Osteocyte (in vitro differentiated cells): Measurements from ENCODE around the gene ORAI1. TPM values are rescaled to one million over a fixed set of nuclear protein-coding genes. Genes with fewer than 3 reads are reported as not detected.
"Not testable (repeated sequence)": the region's sequence is repeated elsewhere in the genome, so short reads cannot be mapped to it uniquely, and the experiment has no call there.

Source experiments
- DNase-seq: peaks from one replicate; pipeline ENCODE4 v3.0.0; 2021; ENCODE audit warnings: mixed read lengths; ENCODE audit not compliant: unreplicated experiment; ENCODE audit errors: extremely low spot score
- H3K27ac Mint-ChIP-seq: one replicate; pipeline ENCODE4 v1.8.0; 2021; ENCODE audit warnings: mild to moderate bottlenecking, mixed read lengths; ENCODE audit not compliant: unreplicated experiment
- H3K27me3 Mint-ChIP-seq: one replicate; pipeline ENCODE4 v1.8.0; 2021; ENCODE audit warnings: mixed read lengths; ENCODE audit not compliant: unreplicated experiment
- H3K36me3 Mint-ChIP-seq: one replicate; pipeline ENCODE4 v1.8.0; 2021; ENCODE audit warnings: mixed read lengths; ENCODE audit not compliant: unreplicated experiment
- H3K4me1 Mint-ChIP-seq: one replicate; pipeline ENCODE4 v1.8.0; 2021; ENCODE audit warnings: mixed read lengths; ENCODE audit not compliant: unreplicated experiment
- H3K4me3 Mint-ChIP-seq: one replicate; pipeline ENCODE4 v1.8.0; 2021; ENCODE audit warnings: mild to moderate bottlenecking, moderate library complexity, mixed read lengths; ENCODE audit not compliant: unreplicated experiment
- H3K9me3 Mint-ChIP-seq: one replicate; pipeline ENCODE4 v1.8.0; 2021; ENCODE audit warnings: mixed read lengths; ENCODE audit not compliant: unreplicated experiment
- total RNA-seq: library from RNA; stranded (reverse); gene quantifications from 2 replicates; pipeline ENCODE4 v1.2.1, GENCODE V29; 2021
- TF ChIP-seq, protein P1 (sequence below): fragments of 200-600 bp; sonication (generic); IDR thresholded peaks from 2 replicates; pipeline ENCODE4 v1.5.0; 2021; ENCODE audit warnings: antibody characterized with exemption, mild to moderate bottlenecking, moderate library complexity

Gene ORAI1
- total RNA-seq, 1 donor from 2014 or later, result 9.1 TPM

DNA sequence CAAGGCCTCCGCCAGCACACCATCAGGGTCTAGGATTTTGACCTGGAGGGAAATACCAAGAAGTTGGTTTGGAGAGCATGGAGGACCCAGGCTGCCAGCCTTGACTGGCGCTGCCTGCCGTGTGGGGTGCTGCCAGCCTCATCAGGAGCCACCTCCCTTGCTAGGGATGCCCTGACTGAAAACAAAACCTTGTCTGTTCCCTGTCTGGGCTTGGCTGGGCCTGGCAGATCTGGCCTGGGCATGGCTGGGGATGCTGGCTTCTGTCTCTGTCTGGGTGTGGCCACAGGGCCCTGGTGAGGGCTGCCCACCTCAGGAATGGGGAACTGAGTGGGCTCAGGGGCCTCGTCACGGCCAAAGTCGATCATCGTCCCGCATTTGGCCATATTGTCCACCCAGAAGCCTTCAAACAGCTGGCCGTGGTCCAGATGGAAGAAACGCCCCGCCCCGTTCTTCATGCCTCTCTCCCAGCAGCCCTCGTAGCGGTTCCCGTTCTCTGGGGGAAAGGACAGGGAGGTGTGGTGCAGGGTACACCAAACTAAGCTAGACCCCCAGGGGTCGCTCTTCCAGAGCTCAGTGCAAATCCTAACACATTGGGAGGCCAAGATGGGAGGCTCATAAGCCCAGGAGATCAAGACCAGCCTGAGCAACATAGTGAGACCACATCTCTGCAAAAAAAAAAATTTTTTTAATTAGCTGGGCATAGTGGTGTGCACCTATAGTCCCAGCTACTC lies 26.6 kb downstream of the ORAI1 start:
- Mint-ChIP-seq H3K27me3 (no peaks in the 10 kb centered on the region), H3K36me3 (no peaks in the 10 kb centered on the region), H3K9me3 (no peaks in the 10 kb centered on the region), H3K4me3 (no peak overlapping the region), H3K4me1 (peaks cover 5% of the 10 kb centered on the region), H3K27ac (no peak overlapping the region)
- TF ChIP-seq, protein P1, sequence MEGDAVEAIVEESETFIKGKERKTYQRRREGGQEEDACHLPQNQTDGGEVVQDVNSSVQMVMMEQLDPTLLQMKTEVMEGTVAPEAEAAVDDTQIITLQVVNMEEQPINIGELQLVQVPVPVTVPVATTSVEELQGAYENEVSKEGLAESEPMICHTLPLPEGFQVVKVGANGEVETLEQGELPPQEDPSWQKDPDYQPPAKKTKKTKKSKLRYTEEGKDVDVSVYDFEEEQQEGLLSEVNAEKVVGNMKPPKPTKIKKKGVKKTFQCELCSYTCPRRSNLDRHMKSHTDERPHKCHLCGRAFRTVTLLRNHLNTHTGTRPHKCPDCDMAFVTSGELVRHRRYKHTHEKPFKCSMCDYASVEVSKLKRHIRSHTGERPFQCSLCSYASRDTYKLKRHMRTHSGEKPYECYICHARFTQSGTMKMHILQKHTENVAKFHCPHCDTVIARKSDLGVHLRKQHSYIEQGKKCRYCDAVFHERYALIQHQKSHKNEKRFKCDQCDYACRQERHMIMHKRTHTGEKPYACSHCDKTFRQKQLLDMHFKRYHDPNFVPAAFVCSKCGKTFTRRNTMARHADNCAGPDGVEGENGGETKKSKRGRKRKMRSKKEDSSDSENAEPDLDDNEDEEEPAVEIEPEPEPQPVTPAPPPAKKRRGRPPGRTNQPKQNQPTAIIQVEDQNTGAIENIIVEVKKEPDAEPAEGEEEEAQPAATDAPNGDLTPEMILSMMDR, result no peak
- DNase-seq, result no peak

DNA sequence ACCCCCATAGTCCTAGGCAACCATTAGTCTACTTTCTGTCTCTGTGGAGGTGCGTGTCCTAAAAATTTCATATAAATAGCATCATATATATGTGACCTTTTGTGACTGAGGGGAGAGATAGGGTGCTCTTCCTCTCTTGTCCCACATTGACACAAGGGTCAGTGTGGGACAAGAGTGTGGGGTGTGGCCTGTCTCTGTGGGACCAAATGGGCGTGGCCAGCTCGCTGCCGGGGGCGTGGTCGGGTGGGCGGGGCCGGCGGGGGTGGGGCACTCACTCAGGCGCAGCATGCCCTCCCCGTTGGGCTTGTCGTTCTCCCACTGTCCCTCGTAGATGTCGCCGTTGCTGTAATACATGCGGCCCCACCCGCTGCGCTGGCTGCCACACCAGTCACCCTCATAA lies 27.7 kb downstream of the ORAI1 start:
- no peaks in the 10 kb centered on the region for H3K9me3 Mint-ChIP-seq
- H3K27me3 Mint-ChIP-seq, result no peaks in the 10 kb centered on the region
- H3K27ac Mint-ChIP-seq, result no peak overlapping the region
- H3K36me3 Mint-ChIP-seq, result no peaks in the 10 kb centered on the region
- no peak overlapping the region for H3K4me3 Mint-ChIP-seq
- TF ChIP-seq, protein P1, result no peak
- H3K4me1 Mint-ChIP-seq, result peaks cover 7% of the 10 kb centered on the region
- no peak for DNase-seq

DNA sequence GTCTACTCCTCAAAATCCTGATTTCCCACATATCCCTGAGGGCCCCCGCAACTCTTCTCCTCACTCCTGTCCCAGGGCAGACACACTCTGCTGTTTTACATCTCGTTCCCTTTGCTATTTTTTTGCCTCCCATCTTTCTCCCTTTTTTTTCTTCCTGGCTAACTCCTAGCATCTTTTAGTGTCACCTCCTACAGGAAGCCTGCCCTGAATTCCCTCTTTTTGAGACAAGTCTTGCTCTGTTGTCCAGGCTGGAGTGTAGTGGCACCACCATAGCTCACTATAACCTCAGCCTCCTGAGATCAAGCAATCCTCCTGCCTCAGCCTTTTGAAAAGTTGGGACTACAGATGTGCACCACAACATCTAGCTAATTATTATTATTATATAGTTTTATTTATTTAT lies 29.8 kb downstream of the ORAI1 start:
- H3K27me3 Mint-ChIP-seq, result no peaks in the 10 kb centered on the region
- no peaks in the 10 kb centered on the region for H3K36me3 Mint-ChIP-seq
- H3K4me3 Mint-ChIP-seq, result no peak overlapping the region
- TF ChIP-seq, protein P1, result no peak
- peaks cover 8% of the 10 kb centered on the region for H3K4me1 Mint-ChIP-seq
- DNase-seq, result no peak
- no peaks in the 10 kb centered on the region for H3K9me3 Mint-ChIP-seq
- no peak overlapping the region for H3K27ac Mint-ChIP-seq

DNA sequence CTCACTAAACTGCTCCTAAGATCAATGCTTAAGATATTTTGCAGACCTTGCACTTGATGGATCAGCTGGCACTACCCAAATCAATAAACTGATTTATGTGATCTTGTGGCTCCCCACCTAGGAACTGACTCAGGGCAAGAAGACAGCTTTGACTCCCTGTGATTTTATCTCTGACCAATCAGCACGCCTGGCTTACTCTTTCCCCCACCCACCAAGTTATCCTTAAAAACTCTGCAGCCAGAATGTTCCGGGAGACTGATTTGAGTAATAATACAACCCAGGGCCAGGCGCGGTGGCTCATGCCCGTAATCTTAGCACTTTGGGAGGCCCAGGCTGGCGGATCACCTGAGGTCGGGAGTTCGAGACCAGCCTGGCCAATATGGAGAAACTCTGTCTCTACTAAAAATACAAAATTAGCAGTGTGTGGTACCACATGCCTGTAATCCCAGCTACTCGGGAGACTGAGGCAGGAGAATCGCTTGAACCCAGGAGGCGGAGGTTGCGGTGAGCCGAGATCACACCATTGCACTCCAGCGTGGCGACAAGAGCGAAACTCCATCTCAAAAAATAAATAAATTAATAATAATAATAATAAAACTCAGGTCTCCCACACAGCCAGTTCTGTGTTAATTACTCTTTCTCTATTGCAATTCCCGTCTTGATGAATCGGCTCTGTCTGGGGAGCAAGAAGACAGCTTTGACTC lies 31.1 kb downstream of the ORAI1 start:
- Mint-ChIP-seq H3K9me3 (no peaks in the 10 kb centered on the region), H3K4me3 (no peak overlapping the region), H3K36me3 (no peaks in the 10 kb centered on the region), H3K27ac (no peak overlapping the region), H3K4me1 (peaks cover 6% of the 10 kb centered on the region), H3K27me3 (no peaks in the 10 kb centered on the region)
- TF ChIP-seq, protein P1, result no peak
- DNase-seq, result no peak

DNA sequence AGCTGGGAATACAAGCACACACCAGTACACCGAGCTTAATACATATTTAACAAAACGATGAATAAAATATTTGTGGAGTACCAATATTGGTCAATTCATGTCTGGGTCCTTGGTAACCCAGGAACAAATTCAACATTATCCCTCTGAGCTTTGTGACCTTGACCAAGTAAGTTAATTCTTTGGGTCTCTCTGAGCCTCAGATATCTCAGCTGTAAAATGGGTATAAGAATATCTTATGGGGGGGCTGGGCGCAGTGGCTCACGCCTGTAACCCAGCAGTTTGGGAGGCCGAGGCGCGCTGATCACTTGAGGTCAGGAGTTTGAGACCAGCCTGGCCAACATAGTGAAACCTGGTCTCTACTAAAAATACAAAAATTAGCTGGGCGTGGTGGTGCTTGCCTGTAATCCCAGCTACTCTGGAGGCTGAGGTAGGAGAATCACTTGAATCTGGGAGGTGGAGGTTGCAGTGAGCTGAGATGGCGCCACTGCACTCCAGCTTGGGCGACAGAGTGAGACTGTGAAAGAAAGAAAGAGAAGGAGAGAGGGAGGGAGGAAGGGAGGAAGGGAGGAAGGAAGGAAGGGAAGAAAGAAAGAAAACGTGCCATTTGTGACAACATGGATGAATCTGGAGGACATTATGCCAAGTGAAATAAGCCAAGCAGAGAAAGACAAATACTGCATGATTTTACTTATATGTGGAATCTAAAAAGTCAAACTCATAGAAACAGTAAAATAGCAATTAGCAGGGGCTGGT lies 35.2 kb downstream of the ORAI1 start:
- DNase-seq, H3K36me3 Mint-ChIP-seq, H3K4me1 Mint-ChIP-seq, H3K27ac Mint-ChIP-seq, H3K9me3 Mint-ChIP-seq, H3K4me3 Mint-ChIP-seq, H3K27me3 Mint-ChIP-seq: not testable (repeated sequence)
